H9 (cell line): ENCODE data around the gene CORT. TPM values are rescaled to one million over a fixed set of nuclear protein-coding genes. Genes with fewer than 3 reads are reported as not detected.

Experiments
- DNase-seq: peaks from one replicate; pipeline ENCODE4 v3.0.0-alpha.2; 2017
- H2AFZ ChIP-seq: one replicate; pipeline ENCODE4 v1.6.1; 2013; ENCODE audit warnings: mild to moderate bottlenecking, low read length, control low read depth, moderate library complexity
- H2AK5ac ChIP-seq: 2 replicates; pipeline ENCODE4 v1.6.1; 2013; ENCODE audit warnings: low read length, control low read depth, mixed read lengths; ENCODE audit not compliant: insufficient read length
- H2BK120ac ChIP-seq: one replicate; pipeline ENCODE4 v1.6.1; 2013; ENCODE audit warnings: low read depth, mild to moderate bottlenecking, low read length, control low read depth, inconsistent platforms; ENCODE audit not compliant: poor library complexity, severe bottlenecking
- H2BK12ac ChIP-seq: 2 replicates; pipeline ENCODE4 v1.6.1; 2013; ENCODE audit warnings: low read length, control low read depth, mixed read lengths, low read depth; ENCODE audit not compliant: insufficient read length
- H2BK15ac ChIP-seq: 2 replicates; pipeline ENCODE4 v1.6.1; 2013; ENCODE audit warnings: low read depth, low read length, control low read depth
- H2BK20ac ChIP-seq: one replicate; pipeline ENCODE4 v1.6.1; 2013; ENCODE audit warnings: low read depth, mild to moderate bottlenecking, low read length, control low read depth, inconsistent platforms; ENCODE audit not compliant: poor library complexity, severe bottlenecking
- H2BK5ac ChIP-seq: 2 replicates; pipeline ENCODE4 v1.6.1; 2013; ENCODE audit warnings: low read length, control low read depth, mixed read lengths; ENCODE audit not compliant: insufficient read length
- H3K14ac ChIP-seq: 2 replicates; pipeline ENCODE4 v1.6.1; 2013; ENCODE audit warnings: low read length, control low read depth; ENCODE audit not compliant: insufficient read depth
- H3K18ac ChIP-seq: 2 replicates; pipeline ENCODE4 v1.6.1; 2013; ENCODE audit warnings: low read depth, mild to moderate bottlenecking, mixed read lengths, low read length, control low read depth; ENCODE audit not compliant: insufficient read length
- H3K23ac ChIP-seq: 2 replicates; pipeline ENCODE4 v1.6.1; 2013; ENCODE audit warnings: low read length, control low read depth, mixed read lengths, low read depth; ENCODE audit not compliant: insufficient read length
- H3K23me2 ChIP-seq: 2 replicates; pipeline ENCODE4 v1.6.1; 2013; ENCODE audit warnings: low read depth, mild to moderate bottlenecking, mixed read lengths, low read length, control low read depth; ENCODE audit not compliant: insufficient read length, poor library complexity, severe bottlenecking
- H3K27ac ChIP-seq: 2 replicates; pipeline ENCODE4 v1.5.1; 2013; ENCODE audit warnings: low read length, control low read depth, mixed read lengths, low read depth; ENCODE audit not compliant: insufficient read length
- H3K27me3 ChIP-seq: 2 replicates; pipeline ENCODE4 v1.6.1; 2013; ENCODE audit warnings: low read length, control low read depth, inconsistent platforms; ENCODE audit not compliant: insufficient read depth
- H3K4ac ChIP-seq: 2 replicates; pipeline ENCODE4 v1.6.1; 2013; ENCODE audit warnings: low read depth, mild to moderate bottlenecking, control low read depth, inconsistent platforms, low read length, moderate library complexity
- H3K4me1 ChIP-seq: 2 replicates; pipeline ENCODE4 v1.6.1; 2013; ENCODE audit warnings: low read length, control low read depth, inconsistent platforms; ENCODE audit not compliant: insufficient read depth
- H3K4me2 ChIP-seq: 2 replicates; pipeline ENCODE4 v1.6.1; 2013; ENCODE audit warnings: low read length, control low read depth, mixed read lengths; ENCODE audit not compliant: insufficient read length, insufficient read depth
- H3K56ac ChIP-seq: 2 replicates; pipeline ENCODE4 v1.6.1; 2013; ENCODE audit warnings: low read depth, mild to moderate bottlenecking, mixed read lengths, low read length, control low read depth; ENCODE audit not compliant: insufficient read length
- H3K79me1 ChIP-seq: 2 replicates; pipeline ENCODE4 v1.6.1; 2013; ENCODE audit warnings: low read depth, mild to moderate bottlenecking, moderate library complexity, low read length, control low read depth, inconsistent platforms; ENCODE audit not compliant: insufficient read depth, poor library complexity, severe bottlenecking
- H3K79me2 ChIP-seq: 2 replicates; pipeline ENCODE4 v1.6.1; 2013; ENCODE audit warnings: low read length, control low read depth, inconsistent platforms; ENCODE audit not compliant: insufficient read depth
- H3K9ac ChIP-seq: 2 replicates; pipeline ENCODE4 v1.6.1; 2013; ENCODE audit warnings: low read length, control low read depth, mixed read lengths; ENCODE audit not compliant: insufficient read length; ENCODE audit errors: extremely low read depth
- H3K9me3 ChIP-seq: one replicate; pipeline ENCODE4 v1.6.1; 2013; ENCODE audit warnings: low read depth, low read length, inconsistent platforms; ENCODE audit not compliant: control insufficient read depth
- H3T11ph ChIP-seq: one replicate; pipeline ENCODE4 v1.6.1; 2013; ENCODE audit warnings: mild to moderate bottlenecking, low read length, control low read depth, inconsistent platforms
- H4K20me1 ChIP-seq: one replicate; pipeline ENCODE4 v1.6.1; 2013; ENCODE audit not compliant: control insufficient read depth, insufficient read length, insufficient read depth
- H4K5ac ChIP-seq: 2 replicates; pipeline ENCODE4 v1.6.1; 2013; ENCODE audit warnings: low read depth, mild to moderate bottlenecking, mixed read lengths, low read length, control low read depth; ENCODE audit not compliant: insufficient read length
- H4K8ac ChIP-seq: replicated peaks from 2 replicates; pipeline ENCODE4 v1.6.1; 2013; ENCODE audit warnings: low read length, control low read depth, mixed read lengths, low read depth; ENCODE audit not compliant: insufficient read length
- H4K91ac ChIP-seq: 2 replicates; pipeline ENCODE4 v1.6.1; 2013; ENCODE audit warnings: low read depth, mild to moderate bottlenecking, moderate library complexity, mixed read lengths, low read length, control low read depth; ENCODE audit not compliant: insufficient read length
- H3K27ac Mint-ChIP-seq, 3 experiments: 2 replicates in 2 of 3; 3 replicates in 1 of 3; pipeline ENCODE4 v1.8.0; 2020 to 2021; ENCODE audit warnings: mixed read lengths in 3 of 3, mild to moderate bottlenecking in 1 of 3, moderate library complexity in 1 of 3
- H3K27me3 Mint-ChIP-seq: 2 replicates; pipeline ENCODE4 v1.8.0; 2021; ENCODE audit warnings: low read depth, mild to moderate bottlenecking, moderate library complexity, mixed read lengths
- H3K36me3 Mint-ChIP-seq, 3 experiments: 2 replicates in 2 of 3; 3 replicates in 1 of 3; pipeline ENCODE4 v1.8.0; 2020 to 2021; ENCODE audit warnings: low read depth in 3 of 3, mixed read lengths in 3 of 3; ENCODE audit not compliant: insufficient read depth in 1 of 3
- H3K4me1 Mint-ChIP-seq, 2 experiments: 2 replicates each; pipeline ENCODE4 v1.8.0; 2020; ENCODE audit warnings: mixed read lengths in 2 of 2
- H3K4me3 Mint-ChIP-seq, 2 experiments: 2 replicates in 1 of 2; 3 replicates in 1 of 2; pipeline ENCODE4 v1.8.0; 2020 to 2021; ENCODE audit warnings: mild to moderate bottlenecking in 2 of 2, mixed read lengths in 2 of 2, moderate library complexity in 1 of 2
- H3K9me3 Mint-ChIP-seq, 2 experiments: 2 replicates in 1 of 2; 3 replicates in 1 of 2; pipeline ENCODE4 v1.8.0; 2020; ENCODE audit warnings: mild to moderate bottlenecking in 2 of 2, mixed read lengths in 2 of 2, moderate library complexity in 1 of 2
- CTCF ChIP-seq: fragments of 200-600 bp; sonication (generic); conservative IDR thresholded peaks from 3 replicates; pipeline ENCODE4 v1.8.0; 2021; ENCODE audit warnings: antibody characterized with exemption, mild to moderate bottlenecking
- WGBS: extraction: QIAGEN DNeasy Blood & Tissue Kit; methylation state at CpG from one replicate; pipeline ENCODE4 v1.1.7; 2013; ENCODE audit warnings: missing lambda C conversion rate, low lambda C conversion rate, mixed read lengths; ENCODE audit not compliant: insufficient read length; ENCODE audit errors: extremely low coverage; 5-methylcytosine and 5-hydroxymethylcytosine counted together
- total RNA-seq: library from RNA; stranded (reverse); gene quantifications from 2 replicates; pipeline ENCODE4 v1.2.1, GENCODE V29; 2021

CORT gene
- total RNA-seq, 1 experiment from 2014 or later = not detected

GRCh38 chr1:10471411-10472219, 21.8 kb downstream of the CORT start:
- H2BK120ac ChIP-seq = no peak overlapping the region
- H3K36me3 Mint-ChIP-seq = peaks cover 26 to 41% (median 38%) of the 10 kb centered on the region in 3 experiments
- no CpG with 5 or more reads among the region's 23 CpGs for whole genome bisulfite sequencing
- no peak overlapping the region for H2BK12ac ChIP-seq
- no peak for TF ChIP-seq CTCF
- H3K27me3 Mint-ChIP-seq = no peaks in the 10 kb centered on the region
- H2BK20ac ChIP-seq = no peak overlapping the region
- peak overlapping the region; percentile 23; the same call in 1 of the 2 replicates for H3K14ac ChIP-seq
- H2BK15ac ChIP-seq = no peak overlapping the region
- H3K18ac ChIP-seq = peak overlapping the region; percentile 0
- H4K5ac ChIP-seq = no peak overlapping the region
- no peak overlapping the region for H4K8ac ChIP-seq
- no peaks in the 10 kb centered on the region for H3K9me3 ChIP-seq
- no peaks in the 10 kb centered on the region for H3K9me3 Mint-ChIP-seq
- no peak overlapping the region for H3K4ac ChIP-seq
- no peak overlapping the region for H3T11ph ChIP-seq
- H3K9ac ChIP-seq = peak overlapping the region; percentile 57
- H3K4me1 ChIP-seq = peaks cover 2% of the 10 kb centered on the region; the same call in 1 of the 2 replicates
- peaks cover 3% of the 10 kb centered on the region; the same call in 1 of the 2 replicates for H3K79me2 ChIP-seq
- H3K79me1 ChIP-seq = no peaks in the 10 kb centered on the region
- peak overlapping the region; percentile 79 to 99 (median 96) for H3K27ac Mint-ChIP-seq
- H3K23ac ChIP-seq = no peak overlapping the region
- peak overlapping the region; percentile 96 to 99 for H3K4me3 Mint-ChIP-seq
- no peak overlapping the region for H3K56ac ChIP-seq
- no peaks in the 10 kb centered on the region for H3K27me3 ChIP-seq
- no peak overlapping the region for H2AFZ ChIP-seq
- no peak overlapping the region for H4K91ac ChIP-seq
- H2BK5ac ChIP-seq = no peak overlapping the region
- no peak for DNase-seq
- no peaks in the 10 kb centered on the region for H4K20me1 ChIP-seq
- H3K23me2 ChIP-seq = peaks cover 6% of the 10 kb centered on the region
- no peak overlapping the region for H3K27ac ChIP-seq
- no peak overlapping the region for H2AK5ac ChIP-seq
- H3K4me2 ChIP-seq = peak overlapping the region; percentile 63
- peaks cover 22 to 24% of the 10 kb centered on the region in 2 experiments for H3K4me1 Mint-ChIP-seq
